Nephron progenitor cell (in vitro differentiated cells): ENCODE measurements around the gene ERC2.

Experiments used
- DNase-seq: peaks from one replicate; pipeline ENCODE4 v3.0.0; 2021
- H3K27ac Mint-ChIP-seq: 2 replicates; pipeline ENCODE4 v1.8.0; 2021; ENCODE audit warnings: mild to moderate bottlenecking, moderate library complexity, mixed read lengths
- H3K27me3 Mint-ChIP-seq: 2 replicates; pipeline ENCODE4 v1.8.0; 2021; ENCODE audit warnings: mild to moderate bottlenecking, low read depth, mixed read lengths; ENCODE audit not compliant: poor library complexity
- H3K36me3 Mint-ChIP-seq: 2 replicates; pipeline ENCODE4 v1.8.0; 2021; ENCODE audit warnings: low read depth, mixed read lengths
- H3K4me1 Mint-ChIP-seq: 2 replicates; pipeline ENCODE4 v1.8.0; 2021; ENCODE audit warnings: mixed read lengths
- H3K4me3 Mint-ChIP-seq: 2 replicates; pipeline ENCODE4 v1.8.0; 2021; ENCODE audit warnings: mild to moderate bottlenecking, moderate library complexity, mixed read lengths
- H3K9me3 Mint-ChIP-seq: 2 replicates; pipeline ENCODE4 v1.8.0; 2021; ENCODE audit warnings: mild to moderate bottlenecking, moderate library complexity, mixed read lengths
- TF ChIP-seq, protein P1 (sequence below): fragments of 200-600 bp; sonication (generic); IDR thresholded peaks from 2 replicates; pipeline ENCODE4 v1.5.0; 2021; ENCODE audit warnings: antibody characterized with exemption

The ERC2 gene

DNA sequence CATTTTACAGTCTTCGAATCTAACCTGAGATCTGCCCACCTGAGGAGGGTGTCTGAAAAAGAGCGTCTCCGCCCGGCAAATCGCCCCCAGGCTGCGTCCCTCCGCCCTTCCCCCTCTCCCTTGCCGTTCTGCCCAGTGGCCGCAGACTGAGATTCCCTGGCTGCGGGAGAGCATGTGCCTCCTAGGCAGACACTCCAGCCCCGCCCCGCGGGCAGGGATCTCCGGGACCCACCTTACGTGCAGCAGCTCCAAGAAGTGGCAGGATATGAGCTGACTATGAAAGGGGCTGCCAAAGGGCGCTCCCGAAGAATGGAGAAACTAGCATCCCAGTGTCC is 978.5 kb downstream of the ERC2 start:
- Mint-ChIP-seq H3K27ac (peak overlapping the region; percentile 74), H3K36me3 (no peaks in the 10 kb centered on the region), H3K9me3 (no peaks in the 10 kb centered on the region), H3K4me1 (peaks cover 54% of the 10 kb centered on the region), H3K27me3 (peaks cover 15% of the 10 kb centered on the region), H3K4me3 (peak overlapping the region; percentile 95)
- TF ChIP-seq, protein P1, sequence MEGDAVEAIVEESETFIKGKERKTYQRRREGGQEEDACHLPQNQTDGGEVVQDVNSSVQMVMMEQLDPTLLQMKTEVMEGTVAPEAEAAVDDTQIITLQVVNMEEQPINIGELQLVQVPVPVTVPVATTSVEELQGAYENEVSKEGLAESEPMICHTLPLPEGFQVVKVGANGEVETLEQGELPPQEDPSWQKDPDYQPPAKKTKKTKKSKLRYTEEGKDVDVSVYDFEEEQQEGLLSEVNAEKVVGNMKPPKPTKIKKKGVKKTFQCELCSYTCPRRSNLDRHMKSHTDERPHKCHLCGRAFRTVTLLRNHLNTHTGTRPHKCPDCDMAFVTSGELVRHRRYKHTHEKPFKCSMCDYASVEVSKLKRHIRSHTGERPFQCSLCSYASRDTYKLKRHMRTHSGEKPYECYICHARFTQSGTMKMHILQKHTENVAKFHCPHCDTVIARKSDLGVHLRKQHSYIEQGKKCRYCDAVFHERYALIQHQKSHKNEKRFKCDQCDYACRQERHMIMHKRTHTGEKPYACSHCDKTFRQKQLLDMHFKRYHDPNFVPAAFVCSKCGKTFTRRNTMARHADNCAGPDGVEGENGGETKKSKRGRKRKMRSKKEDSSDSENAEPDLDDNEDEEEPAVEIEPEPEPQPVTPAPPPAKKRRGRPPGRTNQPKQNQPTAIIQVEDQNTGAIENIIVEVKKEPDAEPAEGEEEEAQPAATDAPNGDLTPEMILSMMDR, result no peak
- peak; percentile 74 for DNase-seq

DNA sequence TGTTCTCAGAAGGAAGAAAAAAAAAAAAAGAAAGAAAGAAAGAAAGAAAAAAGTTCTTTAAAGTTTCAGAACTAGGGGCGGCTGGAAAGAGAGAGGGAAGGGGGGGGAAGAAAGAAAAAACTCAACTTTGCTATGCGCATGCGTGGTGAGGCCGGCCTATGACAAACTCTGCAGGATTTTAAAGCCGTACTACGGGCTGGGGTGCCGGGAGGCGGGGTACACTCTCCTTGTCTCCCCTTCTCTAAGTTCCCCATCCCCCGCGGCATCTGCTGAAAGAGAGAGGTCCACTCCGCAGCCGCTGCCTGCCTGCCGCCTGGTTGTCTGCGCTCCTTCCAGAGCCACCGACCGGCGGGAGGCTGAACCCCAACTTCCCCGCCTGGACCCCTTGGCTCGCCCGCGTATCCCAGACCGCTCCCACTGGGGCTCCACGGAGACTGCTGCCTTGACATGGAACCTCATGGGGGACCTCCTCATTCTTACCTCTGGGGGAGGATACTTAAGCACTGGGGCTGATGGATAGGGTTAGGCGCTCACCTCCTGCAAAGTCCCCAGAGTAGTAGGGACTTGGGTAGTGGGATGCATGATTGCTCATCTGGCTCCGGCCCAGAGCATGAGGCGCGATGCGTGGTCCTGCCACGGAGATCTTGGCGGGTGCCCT is 979.7 kb downstream of the ERC2 start:
- TF ChIP-seq, protein P1, result no peak
- H3K4me1 Mint-ChIP-seq, result peaks cover 66% of the 10 kb centered on the region
- peak; percentile 77 for DNase-seq

DNA sequence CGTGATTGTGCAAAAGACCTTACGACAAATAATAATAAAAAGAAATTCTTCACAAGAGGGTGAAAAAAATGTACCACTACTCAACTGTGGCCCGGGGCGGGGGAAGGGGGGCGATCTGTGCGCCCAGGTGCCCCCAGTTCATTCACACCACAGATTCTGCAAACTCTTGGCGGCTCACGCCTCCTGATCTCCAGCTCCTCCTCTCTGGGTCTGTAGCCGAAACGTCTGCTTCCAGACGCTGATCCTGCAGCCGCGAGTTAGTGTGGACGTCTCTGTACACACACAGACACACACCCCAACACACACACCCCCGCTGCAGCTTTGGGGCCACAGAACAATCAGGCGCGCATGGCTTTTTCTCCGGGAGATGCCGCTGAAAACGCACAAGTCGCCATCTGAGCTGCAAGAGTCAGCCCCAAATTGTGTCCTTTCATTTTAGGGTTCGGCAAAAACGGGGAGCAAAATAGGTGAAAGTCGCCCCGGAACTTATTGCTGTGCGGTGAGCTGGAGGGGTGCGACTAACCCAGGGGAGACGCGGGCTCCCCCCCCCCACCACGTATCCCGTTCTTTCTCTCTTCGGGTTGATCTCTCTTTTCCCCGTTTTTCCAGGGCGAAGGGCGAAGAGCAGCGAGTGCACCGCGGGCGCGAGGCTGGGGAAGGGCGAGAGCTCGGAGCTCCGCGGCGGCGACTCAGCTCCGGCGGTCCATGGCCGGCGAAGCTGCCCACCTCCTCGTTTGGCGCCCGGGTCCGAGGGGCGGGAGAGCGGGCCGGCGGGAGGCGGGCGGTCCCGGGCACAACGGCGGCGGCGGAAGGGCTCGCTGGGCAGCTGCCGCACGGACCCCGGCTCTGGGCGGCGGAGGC is 980.7 kb downstream of the ERC2 start:
- H3K36me3 Mint-ChIP-seq, result no peaks in the 10 kb centered on the region
- no peaks in the 10 kb centered on the region for H3K9me3 Mint-ChIP-seq
- H3K4me1 Mint-ChIP-seq, result peaks cover 67% of the 10 kb centered on the region
- H3K27me3 Mint-ChIP-seq, result peaks cover 15% of the 10 kb centered on the region
- DNase-seq, result peak; percentile 66
- TF ChIP-seq, protein P1, result no peak
- peak overlapping the region; percentile 95 for H3K4me3 Mint-ChIP-seq
- peak overlapping the region; percentile 96 for H3K27ac Mint-ChIP-seq

More for the DNA sequence above, 979.7 kb downstream of the ERC2 start:
- Mint-ChIP-seq H3K9me3 (no peaks in the 10 kb centered on the region), H3K27ac (peak overlapping the region; percentile 93), H3K36me3 (no peaks in the 10 kb centered on the region), H3K27me3 (peaks cover 15% of the 10 kb centered on the region), H3K4me3 (peak overlapping the region; percentile 95)

DNA sequence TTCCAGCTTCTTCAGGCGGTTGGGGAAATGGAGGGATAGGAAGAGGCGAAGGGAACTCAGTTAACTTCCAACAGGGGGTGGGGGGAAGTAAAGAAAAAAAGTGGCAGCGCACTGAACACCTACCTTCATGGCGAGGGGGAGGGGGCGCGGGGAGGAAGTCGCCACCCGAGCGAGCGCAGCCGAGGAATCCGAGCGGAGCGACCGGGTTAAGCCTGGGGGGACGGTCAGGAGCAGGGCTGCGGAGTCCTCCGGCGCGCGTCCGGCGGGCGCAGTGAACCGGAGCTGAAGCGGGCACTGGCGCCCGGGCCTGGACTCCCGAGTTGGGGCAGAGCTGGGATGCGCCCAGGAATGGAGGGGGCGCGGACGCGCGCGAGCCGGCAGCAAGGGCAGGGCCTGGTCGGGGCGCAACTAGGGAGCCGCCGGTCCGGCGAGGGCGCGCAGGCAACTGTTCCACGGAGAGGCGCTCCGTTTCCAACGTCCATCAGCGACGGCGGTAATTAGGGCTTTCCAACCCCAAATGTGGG is 981.3 kb downstream of the ERC2 start, which contains the start of gene WNT5A:
Gene WNT5A, minus strand, starts transcription at position 450 of the 524 bp plus-strand sequence. Its CDS starts 321 bp downstream, at position 129.
- H3K27ac Mint-ChIP-seq, result peak within 1 kb of the TSS; percentile 99
- DNase-seq, result peak; percentile 84
- H3K27me3 Mint-ChIP-seq, result peaks cover 14% of the 10 kb centered on the region
- H3K4me1 Mint-ChIP-seq, result peaks cover 62% of the 10 kb centered on the region
- no peaks in the 10 kb centered on the region for H3K36me3 Mint-ChIP-seq
- peak within 1 kb of the TSS; percentile 95 for H3K4me3 Mint-ChIP-seq
- H3K9me3 Mint-ChIP-seq, result no peaks in the 10 kb centered on the region
- TF ChIP-seq, protein P1, result no peak

DNA sequence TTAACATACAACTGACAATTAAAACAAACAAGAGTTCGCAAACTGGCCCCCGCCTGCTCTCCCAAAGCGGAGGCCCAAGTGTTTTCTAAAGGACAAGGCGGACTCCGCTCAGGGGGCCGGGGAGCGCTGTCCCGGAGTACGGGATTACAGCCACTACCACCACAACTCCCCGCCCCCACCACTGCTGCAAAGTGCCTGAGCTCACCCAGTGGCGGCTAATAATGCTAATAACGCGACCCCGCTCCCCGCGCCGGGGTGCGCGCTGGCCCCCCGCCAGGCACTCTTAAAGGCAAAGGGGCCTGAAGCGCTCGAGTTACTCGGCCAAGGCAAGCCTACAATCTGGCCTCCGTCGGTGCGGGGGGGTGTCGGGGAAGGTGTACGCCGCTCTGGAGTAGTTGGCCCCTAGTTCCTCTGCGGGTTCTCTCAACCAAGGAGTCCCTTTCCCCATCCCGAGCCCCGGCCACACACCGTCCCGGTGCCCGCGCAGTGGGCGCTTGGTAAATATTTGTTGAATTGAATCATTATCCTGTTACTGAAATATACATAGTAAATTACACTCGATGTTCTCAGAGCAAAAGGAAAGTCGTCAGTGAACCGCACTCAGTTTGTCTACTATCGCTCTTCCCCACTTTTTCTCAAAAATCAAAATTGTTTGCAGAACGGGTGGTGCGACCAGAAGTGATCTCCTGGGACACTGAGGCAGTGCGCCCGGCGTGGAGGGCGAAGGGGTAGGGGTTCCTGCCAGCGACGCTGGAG is 982.0 kb downstream of the ERC2 start:
- Mint-ChIP-seq H3K4me1 (peaks cover 62% of the 10 kb centered on the region), H3K27me3 (peaks cover 13% of the 10 kb centered on the region), H3K4me3 (peak overlapping the region; percentile 95), H3K36me3 (no peaks in the 10 kb centered on the region), H3K9me3 (no peaks in the 10 kb centered on the region), H3K27ac (peak overlapping the region; percentile 99)
- peak; percentile 79 for DNase-seq
- TF ChIP-seq, protein P1, result no peak
